ENCODE results near the gene RAD9B. TPM values are rescaled to one million over a fixed set of nuclear protein-coding genes. Genes with fewer than 3 reads are reported as not detected.
"Not testable (repeated sequence)": the region's sequence is repeated elsewhere in the genome, so short reads cannot be mapped to it uniquely, and the experiment has no call there.

Gene RAD9B
- polyA plus RNA-seq, 1 experiment = 0.26 TPM

DNA sequence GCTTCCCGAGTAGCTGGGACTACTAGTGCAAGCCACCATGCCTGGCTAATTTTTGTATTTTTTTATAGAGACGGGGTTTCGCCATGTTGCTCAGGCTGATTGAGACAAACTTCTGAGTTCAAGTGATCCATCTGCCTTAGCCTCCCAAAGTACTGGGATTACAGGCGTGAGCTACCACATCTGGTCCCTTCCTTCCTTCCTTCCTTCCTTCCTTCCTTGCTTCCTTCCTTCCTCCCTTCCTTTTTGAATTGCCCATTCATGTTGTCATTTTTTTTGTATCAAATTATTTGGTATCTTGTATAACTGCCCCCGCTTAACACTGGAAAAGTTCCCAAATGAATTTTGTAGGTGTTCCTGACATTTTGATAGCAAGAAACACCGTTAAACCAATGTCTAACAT, 11.7 kb downstream of the RAD9B start:
- Histone ChIP-seq H3K27me3 (ENCODE audit: control insufficient read depth, insufficient read depth, low read length) (peaks cover 3% of the 10 kb centered on the region), H3K4me3 (ENCODE audit: low read depth, low read length) (no peak overlapping the region), H3K27ac (ENCODE audit: low read depth, low read length) (no peak overlapping the region), H3K9me3 (ENCODE audit: control insufficient read depth, insufficient read depth, low read length) (no peaks in the 10 kb centered on the region)
- POLR2A ChIA-PET = no interaction called here
- CTCF ChIA-PET = interaction anchor here (0.7 to 20.4 kb wide), 18 partner anchors 7 to 374 kb away, joined by 3 to 369 read pairs (median 5); partner anchors contain the start of gene ARPC3
- no peak for DNase-seq (ENCODE audit: low read depth, low spot score)
- TF ChIP-seq, protein P1, sequence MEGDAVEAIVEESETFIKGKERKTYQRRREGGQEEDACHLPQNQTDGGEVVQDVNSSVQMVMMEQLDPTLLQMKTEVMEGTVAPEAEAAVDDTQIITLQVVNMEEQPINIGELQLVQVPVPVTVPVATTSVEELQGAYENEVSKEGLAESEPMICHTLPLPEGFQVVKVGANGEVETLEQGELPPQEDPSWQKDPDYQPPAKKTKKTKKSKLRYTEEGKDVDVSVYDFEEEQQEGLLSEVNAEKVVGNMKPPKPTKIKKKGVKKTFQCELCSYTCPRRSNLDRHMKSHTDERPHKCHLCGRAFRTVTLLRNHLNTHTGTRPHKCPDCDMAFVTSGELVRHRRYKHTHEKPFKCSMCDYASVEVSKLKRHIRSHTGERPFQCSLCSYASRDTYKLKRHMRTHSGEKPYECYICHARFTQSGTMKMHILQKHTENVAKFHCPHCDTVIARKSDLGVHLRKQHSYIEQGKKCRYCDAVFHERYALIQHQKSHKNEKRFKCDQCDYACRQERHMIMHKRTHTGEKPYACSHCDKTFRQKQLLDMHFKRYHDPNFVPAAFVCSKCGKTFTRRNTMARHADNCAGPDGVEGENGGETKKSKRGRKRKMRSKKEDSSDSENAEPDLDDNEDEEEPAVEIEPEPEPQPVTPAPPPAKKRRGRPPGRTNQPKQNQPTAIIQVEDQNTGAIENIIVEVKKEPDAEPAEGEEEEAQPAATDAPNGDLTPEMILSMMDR (IDR thresholded peaks at IDR 0.05; ENCODE audit: low read depth, low read length) = no peak

DNA sequence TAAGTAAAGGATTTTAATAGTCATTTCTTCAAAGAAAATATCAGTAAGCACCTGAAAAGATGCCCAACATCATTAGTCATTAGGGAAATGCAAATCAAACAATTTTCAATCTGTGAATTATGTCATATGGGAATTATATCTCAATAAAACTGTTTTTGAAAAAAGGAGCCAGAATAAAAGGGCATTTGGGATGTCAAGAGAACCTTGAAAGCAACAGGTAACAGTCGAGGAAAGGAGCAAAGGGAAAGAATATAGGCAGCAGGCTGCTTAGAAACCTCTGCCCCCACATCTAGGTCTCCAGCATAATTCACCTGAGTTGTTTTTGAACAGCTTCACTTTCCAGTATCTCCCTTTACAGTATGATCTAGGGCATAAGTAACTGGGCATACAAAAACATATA, 12.2 kb downstream of the RAD9B start:
- Histone ChIP-seq H3K9me3 (ENCODE audit: control insufficient read depth, insufficient read depth, low read length) (no peaks in the 10 kb centered on the region), H3K27me3 (ENCODE audit: control insufficient read depth, insufficient read depth, low read length) (peaks cover 3% of the 10 kb centered on the region), H3K27ac (ENCODE audit: low read depth, low read length) (no peak overlapping the region), H3K4me3 (ENCODE audit: low read depth, low read length) (no peak overlapping the region)
- CTCF ChIA-PET = interaction anchor here (0.6 to 20.4 kb wide), 4 partner anchors 19 to 313 kb away, joined by 3 to 369 read pairs (median 10); no protein-coding TSS in a partner anchor
- no peak for DNase-seq (ENCODE audit: low read depth, low spot score)
- POLR2A ChIA-PET = no interaction called here
- TF ChIP-seq, protein P1 (IDR thresholded peaks at IDR 0.05; ENCODE audit: low read depth, low read length) = no peak

DNA sequence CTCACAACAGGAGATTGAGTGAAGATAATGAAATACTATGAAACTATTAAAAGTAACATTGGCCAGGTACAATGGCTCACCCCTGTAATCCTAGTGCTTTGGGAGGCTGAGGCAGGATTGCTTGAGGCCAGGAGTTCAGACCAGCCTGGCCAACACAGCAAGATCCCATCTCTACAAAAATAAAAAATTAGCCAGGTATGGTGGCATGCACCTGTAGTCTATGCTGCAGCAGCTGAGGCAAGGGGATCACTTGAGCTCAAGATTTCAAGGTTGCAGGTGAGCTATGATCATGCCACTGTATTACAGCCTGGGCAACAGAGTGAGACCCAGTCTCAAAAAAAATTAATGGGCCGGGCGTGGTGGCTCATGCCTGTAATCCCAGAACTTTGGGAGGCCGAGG, 14.9 kb downstream of the RAD9B start:
- Histone ChIP-seq H3K27ac (ENCODE audit: low read depth, low read length) (no peak overlapping the region), H3K27me3 (ENCODE audit: control insufficient read depth, insufficient read depth, low read length) (no peaks in the 10 kb centered on the region), H3K4me3 (ENCODE audit: low read depth, low read length) (no peak overlapping the region), H3K9me3 (ENCODE audit: control insufficient read depth, insufficient read depth, low read length) (no peaks in the 10 kb centered on the region)
- ChIA-PET CTCF (interaction anchor here (20.4 kb wide), 1 partner anchor 86 kb away, joined by 369 read pairs; no protein-coding TSS in a partner anchor), POLR2A (no interaction called here)
- TF ChIP-seq, protein P1 (IDR thresholded peaks at IDR 0.05; ENCODE audit: low read depth, low read length) = no peak
- DNase-seq (ENCODE audit: low read depth, low spot score) = no peak

DNA sequence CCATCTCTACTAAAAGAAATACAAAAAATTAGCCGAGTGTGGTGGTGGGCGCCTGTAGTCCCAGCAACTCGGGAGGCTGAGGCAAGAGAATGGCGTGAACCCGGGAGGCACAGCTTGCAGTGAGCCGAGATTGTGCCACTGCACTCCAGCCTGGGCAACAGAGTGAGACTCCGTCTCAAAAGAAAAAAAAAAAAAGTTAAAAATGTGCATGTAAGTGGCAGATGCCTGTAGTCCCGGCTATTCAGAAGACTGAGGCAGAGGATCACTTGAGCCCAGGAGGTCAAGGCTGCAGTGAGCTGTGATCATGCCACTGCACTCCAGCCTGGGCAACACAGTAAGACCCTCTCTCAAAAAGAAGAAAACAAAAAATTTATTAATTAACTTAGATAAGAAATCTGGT, 15.9 kb downstream of the RAD9B start:
- H3K4me3 ChIP-seq (ENCODE audit: low read depth, low read length); H3K9me3 ChIP-seq (ENCODE audit: control insufficient read depth, insufficient read depth, low read length); H3K27me3 ChIP-seq (ENCODE audit: control insufficient read depth, insufficient read depth, low read length); POLR2A ChIA-PET; DNase-seq (ENCODE audit: low read depth, low spot score); H3K27ac ChIP-seq (ENCODE audit: low read depth, low read length): not testable (repeated sequence)
- CTCF ChIA-PET = interaction anchor here (0.9 to 1.3 kb wide), 2 partner anchors 82 to 84 kb away, joined by 3 to 5 read pairs; no protein-coding TSS in a partner anchor

DNA sequence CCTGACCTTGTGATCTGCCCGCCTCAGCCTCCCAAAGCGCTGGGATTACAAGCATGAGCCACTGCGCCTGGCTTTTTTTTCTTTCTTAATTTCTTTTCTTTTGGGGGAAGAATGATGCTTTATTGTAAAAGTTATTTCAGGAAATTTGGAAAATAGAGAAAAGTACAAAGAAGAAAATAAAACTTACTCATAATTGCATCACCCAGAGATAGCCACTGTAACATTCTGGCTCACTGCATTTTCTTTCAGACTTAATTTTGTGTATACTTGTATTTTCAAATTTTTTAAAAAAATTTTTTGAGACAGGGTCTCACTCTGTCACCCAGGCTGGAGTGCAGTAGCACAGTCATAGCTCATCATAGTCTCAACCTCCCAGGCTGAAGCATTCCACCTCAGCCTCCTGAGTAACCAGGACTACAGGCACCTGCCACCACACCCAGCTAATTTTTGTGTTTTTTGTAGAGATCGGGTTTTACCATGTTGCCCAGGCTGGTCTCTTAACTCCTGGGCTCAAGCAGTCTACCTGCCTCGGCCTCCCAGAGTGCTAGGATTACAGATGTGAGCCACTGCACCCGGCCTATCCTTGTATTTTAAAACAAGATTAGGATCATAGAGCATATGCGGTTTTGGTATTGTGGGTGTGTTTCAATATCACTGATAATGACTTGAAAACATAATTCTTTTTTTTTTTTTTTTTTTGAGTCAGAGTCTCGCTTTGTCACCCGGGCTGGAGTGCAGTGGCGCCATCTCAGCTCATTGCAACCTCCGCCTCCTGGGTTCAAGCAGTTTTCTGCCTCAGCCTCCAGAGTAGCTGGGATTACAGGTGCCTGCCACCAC, 19.0 kb downstream of the RAD9B start:
- H3K4me3 ChIP-seq (ENCODE audit: low read depth, low read length); H3K27me3 ChIP-seq (ENCODE audit: control insufficient read depth, insufficient read depth, low read length); POLR2A ChIA-PET; H3K9me3 ChIP-seq (ENCODE audit: control insufficient read depth, insufficient read depth, low read length); H3K27ac ChIP-seq (ENCODE audit: low read depth, low read length); DNase-seq (ENCODE audit: low read depth, low spot score): not testable (repeated sequence)
- CTCF ChIA-PET = interaction anchor here (0.6 to 1.6 kb wide), 5 partner anchors 8 to 715 kb away, joined by 3 to 5 read pairs (median 4); no protein-coding TSS in a partner anchor

DNA sequence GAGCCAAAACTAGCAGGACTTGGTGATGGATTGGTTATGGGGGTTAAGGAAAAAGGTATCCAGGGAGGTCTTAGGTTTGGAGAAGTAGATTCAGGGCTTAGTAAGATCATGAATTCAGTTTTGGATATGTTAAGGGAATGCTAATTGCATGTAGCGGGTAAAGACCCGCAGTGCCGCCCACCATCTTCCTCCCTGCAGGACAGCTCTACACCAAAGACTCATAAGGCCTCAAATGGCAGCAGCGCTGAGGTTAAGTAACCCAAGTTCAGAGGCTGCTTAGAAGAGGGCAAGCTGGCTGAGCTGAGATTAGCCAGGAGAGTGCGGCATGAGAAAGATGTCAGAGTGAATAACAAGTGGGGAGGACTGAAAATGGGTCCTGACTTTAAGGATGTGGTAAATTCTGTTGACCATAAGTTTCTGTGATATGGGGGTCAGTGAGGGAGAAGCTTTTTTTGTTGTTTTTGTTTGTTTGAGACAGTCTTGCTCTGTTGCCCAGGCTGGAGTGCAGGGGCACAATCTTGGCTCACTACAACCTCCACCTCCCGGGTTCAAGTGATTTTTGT, 26.2 kb downstream of the RAD9B start:
- H3K4me3 ChIP-seq (ENCODE audit: low read depth, low read length) = no peak overlapping the region
- CTCF ChIA-PET = interaction anchor here (1.2 to 2.0 kb wide), 5 partner anchors 15 to 360 kb away, joined by 3 to 9 read pairs (median 4); no protein-coding TSS in a partner anchor
- no peaks in the 10 kb centered on the region for H3K9me3 ChIP-seq (ENCODE audit: control insufficient read depth, insufficient read depth, low read length)
- H3K27ac ChIP-seq (ENCODE audit: low read depth, low read length) = no peak overlapping the region
- POLR2A ChIA-PET = no interaction called here
- DNase-seq (ENCODE audit: low read depth, low spot score) = no peak
- H3K27me3 ChIP-seq (ENCODE audit: control insufficient read depth, insufficient read depth, low read length) = no peaks in the 10 kb centered on the region
- TF ChIP-seq, protein P1 (IDR thresholded peaks at IDR 0.05; ENCODE audit: low read depth, low read length) = no peak
